Stimulated activated CD4-positive, alpha-beta T cell treated with anti-CD3 and anti-CD28 coated beads, Interleukin-1b, Interleukin-23, amount 100 ng/mL, for 24 hours (primary cell): ENCODE data around the gene RNF13.
"Not testable (repeated sequence)": the region's sequence is repeated elsewhere in the genome, so short reads cannot be mapped to it uniquely, and the experiment has no call there.

ENCODE experiments used
- DNase-seq, 4 experiments: peaks; one replicate each; pipeline ENCODE4 v3.0.0-alpha.2; 2020; ENCODE audit warnings: low read depth in 4 of 4, low spot score in 1 of 4

RNF13 gene

DNA sequence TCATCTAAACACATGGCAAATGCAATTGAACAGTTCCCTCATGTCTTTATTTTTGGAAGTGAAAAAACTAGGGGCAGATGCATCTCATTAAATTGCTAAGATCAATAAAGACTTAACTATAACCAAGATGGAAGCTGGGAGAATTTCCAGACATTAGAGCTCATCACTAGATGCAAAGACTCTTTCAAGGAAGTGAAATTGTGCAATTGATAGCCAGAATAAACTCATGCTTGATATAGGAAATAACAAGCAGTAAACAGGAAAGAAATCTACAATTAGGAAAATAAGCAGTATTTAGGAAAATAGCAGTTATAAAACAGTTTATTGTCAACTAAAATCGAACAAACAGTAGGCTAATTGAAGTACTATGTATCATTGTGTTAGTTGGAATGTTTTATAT lies 11.8 kb upstream of the RNF13 start:
- DNase-seq: no peak

- DNase-seq: no peak
Measured at GRCh38 chr3:149801639-149802038, 11.4 kb upstream of the RNF13 start.

GRCh38 chr3:149806171-149806778 lies 6.7 kb upstream of the RNF13 start:
- no peak for DNase-seq

- DNase-seq: peak in 2 of 4 experiments; percentile 7 to 43
Measured at GRCh38 chr3:149808209-149808829, 4.7 kb upstream of the RNF13 start.

- no peak for DNase-seq
Measured at GRCh38 chr3:149809699-149810098, 3.3 kb upstream of the RNF13 start.

GRCh38 chr3:149810846-149811245 lies 2.2 kb upstream of the RNF13 start:
- DNase-seq: no peak

- no peak for DNase-seq
Measured at GRCh38 chr3:149812165-149812605, 830 bp upstream of the RNF13 start.

DNA sequence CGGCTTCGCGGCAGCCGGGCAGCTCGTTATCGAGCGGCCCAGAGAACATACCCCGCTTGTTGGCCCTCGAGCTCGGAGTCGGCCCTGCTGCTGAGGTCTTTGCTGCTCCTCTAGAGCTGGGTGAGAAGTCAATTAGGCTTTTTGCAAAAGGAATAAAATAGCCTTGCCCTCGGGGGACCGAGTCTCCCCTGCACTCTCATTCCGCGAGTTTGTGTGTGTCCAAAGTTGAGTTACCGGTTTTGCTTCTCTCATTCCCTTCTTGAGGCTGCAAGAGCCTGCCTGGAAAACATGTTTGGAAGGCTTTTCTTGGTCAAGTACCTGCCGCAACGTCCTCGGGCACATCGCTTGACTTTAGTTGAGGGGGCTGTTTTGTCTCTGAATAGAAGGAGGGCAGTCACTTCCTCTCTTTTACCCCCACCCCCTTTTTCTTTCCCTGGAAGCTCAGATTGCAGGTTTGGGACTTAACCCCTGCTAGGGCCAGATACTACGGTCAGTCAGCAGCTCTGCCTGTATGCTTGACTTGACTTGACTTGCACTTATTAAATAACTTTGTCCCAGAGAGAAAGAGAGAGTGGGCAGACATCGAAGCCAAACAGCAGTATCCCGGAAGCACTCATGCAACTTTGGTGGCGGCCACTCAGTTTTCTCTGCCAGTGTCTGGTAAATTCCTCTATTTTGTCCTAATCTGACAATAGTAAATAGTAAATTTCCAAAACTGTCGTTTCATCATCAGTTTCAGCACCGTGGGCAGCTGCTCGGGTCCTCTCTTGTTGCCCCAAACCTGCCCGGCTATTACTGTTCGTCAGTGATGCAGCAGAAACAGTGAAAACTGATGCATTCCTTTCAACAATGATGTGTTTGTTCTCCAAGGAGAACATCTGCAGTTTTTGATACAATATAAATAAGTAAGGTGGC lies 609 bp downstream of the RNF13 start:
- DNase-seq: no peak

DNA sequence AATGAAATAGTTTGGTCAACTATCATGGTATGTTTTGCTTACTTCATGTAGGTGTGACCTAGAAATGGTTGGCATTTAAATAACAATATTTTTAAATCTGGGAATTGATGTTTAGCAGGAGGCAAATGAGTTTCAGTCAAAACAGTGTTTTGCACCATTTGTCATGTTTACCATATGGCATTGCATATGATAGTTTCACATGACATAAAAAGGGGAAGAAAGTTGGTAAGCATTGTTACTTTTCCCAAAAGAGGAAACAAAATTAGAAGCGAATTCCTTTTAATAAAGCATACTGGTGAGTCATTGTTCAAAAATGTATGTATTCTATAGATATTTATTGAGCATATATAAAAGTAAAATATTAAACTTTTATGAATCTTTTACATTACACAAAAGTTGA lies 2.3 kb downstream of the RNF13 start:
- no peak for DNase-seq

- no peak for DNase-seq
Measured at GRCh38 chr3:149815728-149816127, 2.7 kb downstream of the RNF13 start.

DNA sequence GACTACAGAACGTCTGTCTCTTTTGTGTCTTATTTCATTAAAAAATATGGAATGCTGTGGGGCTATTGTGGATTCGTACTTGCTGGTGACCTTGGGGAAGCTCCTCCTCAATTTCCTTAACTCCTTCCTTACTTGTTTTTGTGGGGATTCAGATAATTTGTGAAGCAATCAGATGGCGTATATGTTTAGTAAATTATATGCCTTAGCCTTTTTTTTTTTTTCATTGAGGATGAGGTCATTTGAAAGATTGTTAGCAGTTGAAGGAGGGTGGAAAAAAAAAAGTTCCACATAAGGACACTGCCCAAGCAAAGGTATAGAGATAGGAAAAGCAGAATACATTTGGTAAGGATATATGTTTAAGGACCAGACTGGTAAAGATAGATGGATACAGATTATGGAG lies 3.3 kb downstream of the RNF13 start:
- DNase-seq: no peak

DNA sequence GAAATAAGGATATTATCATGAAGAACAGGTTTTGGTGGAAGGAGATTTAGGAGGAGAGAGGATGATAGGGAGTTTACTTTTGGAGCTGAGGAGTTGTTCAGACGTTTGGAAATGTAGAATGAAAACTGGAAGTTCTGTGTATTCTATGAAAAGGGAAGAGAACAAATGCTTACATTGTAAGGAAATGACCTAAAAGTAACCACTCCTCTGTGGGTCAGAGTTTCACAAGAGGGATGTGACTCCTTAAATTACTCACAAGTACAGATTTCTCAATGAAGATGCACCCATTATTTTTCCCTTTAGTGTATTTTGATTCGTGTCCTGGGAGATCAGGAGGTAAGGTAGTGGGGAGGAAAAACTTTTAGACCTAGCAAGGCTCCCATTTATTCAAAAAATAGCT lies 4.0 kb downstream of the RNF13 start:
- no peak for DNase-seq

DNA sequence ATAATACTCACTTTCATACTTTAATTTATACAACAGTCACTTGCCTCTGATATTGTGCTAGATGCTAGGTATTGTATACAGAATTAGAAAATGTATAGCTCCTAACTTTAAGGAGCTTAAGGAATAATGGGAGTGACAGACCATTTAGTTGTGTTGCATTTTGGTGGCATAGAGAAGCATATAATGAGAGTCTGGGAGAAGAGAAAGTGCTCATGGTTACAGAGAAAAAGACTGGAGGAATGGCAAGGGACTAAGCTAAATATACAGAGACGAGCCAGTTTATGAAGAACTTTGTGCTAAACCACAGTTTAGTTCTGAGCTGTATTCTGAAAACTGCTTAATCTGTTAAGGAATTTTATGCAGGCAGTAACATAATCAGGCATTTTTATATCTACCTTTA lies 6.4 kb downstream of the RNF13 start:
- no peak for DNase-seq

DNA sequence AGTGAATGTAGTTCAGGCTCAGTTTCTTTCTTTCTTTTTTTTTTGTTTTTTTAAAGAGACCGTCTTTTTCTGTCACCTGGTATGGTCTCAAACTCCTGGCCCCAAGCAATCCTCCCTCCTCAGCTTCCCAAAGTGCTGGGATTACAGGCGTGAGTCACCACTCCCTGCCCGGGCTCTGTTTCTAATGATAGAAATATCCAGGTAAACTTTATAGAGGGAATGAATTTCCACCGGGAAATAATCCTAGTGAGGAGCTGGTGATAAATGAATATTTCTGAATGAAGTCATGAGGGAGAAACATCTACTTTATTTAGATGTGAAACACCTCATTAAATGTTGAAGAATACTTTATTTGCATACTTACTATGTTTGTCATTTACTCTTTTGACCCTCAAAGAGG lies 7.2 kb downstream of the RNF13 start:
- no peak for DNase-seq

GRCh38 chr3:149826636-149827035 lies 13.6 kb downstream of the RNF13 start:
- DNase-seq: no peak

GRCh38 chr3:149828390-149828789 lies 15.4 kb downstream of the RNF13 start:
- no peak for DNase-seq

GRCh38 chr3:149829631-149830030 lies 16.6 kb downstream of the RNF13 start:
- not testable (repeated sequence) for DNase-seq

GRCh38 chr3:149830902-149831301 lies 17.9 kb downstream of the RNF13 start:
- no peak for DNase-seq

- DNase-seq: no peak
Measured at GRCh38 chr3:149831321-149831720, 18.3 kb downstream of the RNF13 start.

- no peak for DNase-seq
Measured at GRCh38 chr3:149832086-149832485, 19.1 kb downstream of the RNF13 start.

DNA sequence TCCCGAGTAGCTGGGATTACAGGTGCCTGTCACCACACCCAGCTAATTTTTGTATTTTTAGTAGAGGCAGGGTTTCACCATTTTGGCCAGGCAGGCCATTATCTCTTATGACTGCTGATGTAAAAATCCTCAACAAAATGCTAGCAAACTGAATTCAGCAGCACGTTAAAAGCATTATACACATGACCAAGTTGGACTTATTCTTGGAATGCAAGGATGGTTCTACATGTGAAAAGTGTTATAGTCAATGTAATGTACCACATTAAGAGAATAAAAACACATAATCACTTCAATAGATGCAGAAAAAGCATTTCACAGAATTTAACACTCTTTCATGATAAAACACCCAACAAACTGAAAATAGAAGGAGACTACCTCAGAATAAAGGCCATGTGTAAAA lies 20.2 kb downstream of the RNF13 start:
- DNase-seq: no peak

DNA sequence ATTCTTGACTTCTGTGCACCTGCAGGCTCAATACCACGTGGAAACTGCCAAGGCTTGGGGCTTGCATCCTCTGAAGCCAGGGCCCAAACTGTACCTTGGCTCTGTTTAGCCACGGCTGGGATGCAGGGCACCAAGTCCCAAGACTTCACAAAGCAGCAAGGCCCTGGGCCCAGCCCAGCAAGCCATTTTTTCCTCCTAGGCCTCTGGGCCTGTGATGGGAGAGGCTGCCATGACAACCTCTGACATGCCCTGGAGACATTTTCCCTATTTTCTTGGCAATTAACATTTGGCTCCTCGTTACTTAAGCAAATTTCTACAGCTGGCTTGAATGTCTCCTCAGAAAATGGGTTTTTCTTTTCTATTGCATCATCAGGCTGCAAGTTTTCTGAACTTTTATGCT lies 25.5 kb downstream of the RNF13 start:
- DNase-seq: not testable (repeated sequence)
